Activated T-cell treated with anti-CD3 and anti-CD28 coated beads for 4 hours (primary cell): Measurements from ENCODE around the gene ITGAE.
A peak's percentile ranks its signal among the peaks of the same experiment; 100 is the strongest.
"Not testable (repeated sequence)": the region's sequence is repeated elsewhere in the genome, so short reads cannot be mapped to it uniquely, and the experiment has no call there.

Experiments used
- DNase-seq: peaks from one replicate; pipeline ENCODE4 v3.0.0-alpha.2; 2020

ITGAE gene

GRCh38 chr17:3755335-3756030, 45.5 kb downstream of the ITGAE start:
- no peak for DNase-seq

GRCh38 chr17:3754458-3755334, 46.3 kb downstream of the ITGAE start:
- peak; percentile 59 for DNase-seq

- DNase-seq = no peak
Measured at GRCh38 chr17:3754066-3754457, 46.9 kb downstream of the ITGAE start.

GRCh38 chr17:3753624-3754023, 47.4 kb downstream of the ITGAE start:
- DNase-seq = no peak

DNA sequence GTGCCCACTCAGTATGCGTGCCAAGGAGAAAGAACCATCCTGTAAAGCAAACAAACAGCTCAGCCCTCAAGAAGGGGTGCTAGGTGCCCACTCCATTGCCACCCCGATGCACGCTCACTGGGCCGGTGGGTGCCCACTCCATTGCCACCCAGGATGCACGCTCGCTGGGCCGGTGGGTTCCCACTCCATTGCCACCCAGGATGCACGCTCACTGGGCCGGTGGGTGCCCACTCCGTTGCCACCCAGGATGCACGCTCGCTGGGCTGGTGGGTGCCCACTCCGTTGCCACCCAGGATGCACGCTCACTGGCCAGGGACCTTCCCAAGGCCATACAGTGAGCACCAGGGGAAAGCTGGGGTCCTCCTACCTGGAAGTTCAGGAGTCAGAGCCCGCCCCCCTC, 49.2 kb downstream of the ITGAE start:
- no peak for DNase-seq

GRCh38 chr17:3750926-3751325, 50.1 kb downstream of the ITGAE start:
- DNase-seq = no peak

- DNase-seq = no peak
Measured at GRCh38 chr17:3750296-3750695, 50.7 kb downstream of the ITGAE start.

DNA sequence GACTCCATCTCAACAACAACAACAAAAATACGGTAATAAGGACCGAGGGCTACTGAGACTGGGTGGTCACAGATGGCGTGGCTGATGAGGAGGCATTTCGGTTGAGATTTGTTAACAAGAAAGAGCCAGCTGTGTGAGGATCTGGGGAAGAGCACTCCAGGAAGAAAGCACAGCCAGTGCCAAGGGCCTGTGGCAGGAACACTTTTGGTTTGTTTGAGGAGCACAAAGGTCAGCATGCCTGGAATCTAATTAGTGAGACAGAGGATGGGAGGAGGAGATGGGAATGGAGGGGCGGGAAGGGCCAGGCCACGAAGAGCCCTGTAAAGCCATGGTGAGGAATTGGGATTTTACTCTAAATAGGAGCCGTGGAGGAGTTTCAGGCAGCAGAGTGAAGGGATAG, 52.4 kb downstream of the ITGAE start:
- no peak for DNase-seq

GRCh38 chr17:3747805-3748204, 53.2 kb downstream of the ITGAE start:
- DNase-seq = no peak

DNA sequence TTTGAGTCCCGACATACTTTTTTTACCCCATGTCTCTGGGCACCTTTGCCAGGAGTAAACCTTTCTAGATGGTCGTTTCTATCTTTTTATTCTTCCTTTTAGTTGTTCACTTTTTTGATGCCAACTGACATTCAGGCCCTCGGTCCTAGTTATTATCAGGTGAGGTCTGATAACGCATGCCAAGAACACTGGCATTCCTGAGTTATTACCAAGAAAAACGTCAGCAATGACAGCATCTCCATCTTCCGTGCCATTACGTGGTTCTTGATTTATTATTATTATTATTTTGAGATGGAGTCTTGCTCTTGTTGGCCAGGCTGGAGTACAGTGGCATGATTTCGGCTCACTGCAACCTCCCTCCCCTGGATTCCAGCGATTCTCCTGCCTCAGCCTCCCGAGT, 55.9 kb downstream of the ITGAE start:
- no peak for DNase-seq

DNA sequence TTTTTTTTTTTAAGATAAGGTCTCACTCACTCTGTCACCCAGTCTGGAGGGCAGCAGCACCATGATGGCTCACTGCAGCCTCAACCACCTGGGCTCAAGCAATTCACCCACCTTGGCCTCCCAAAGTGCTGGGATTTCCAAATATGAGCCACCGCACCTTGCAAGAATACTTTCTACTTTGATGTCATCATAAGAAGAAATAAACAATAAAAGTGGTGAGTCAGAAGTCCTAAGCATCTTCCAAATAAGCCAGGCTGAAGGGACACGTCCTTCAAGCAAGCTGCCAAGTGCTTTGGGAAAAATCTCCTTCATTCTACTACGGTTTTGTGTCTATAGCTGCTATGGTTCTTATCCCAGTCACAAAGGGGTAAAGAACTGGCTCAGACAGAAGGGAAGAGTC, 57.0 kb downstream of the ITGAE start:
- no peak for DNase-seq

GRCh38 chr17:3740611-3741073, 60.3 kb downstream of the ITGAE start:
- DNase-seq = no peak

DNA sequence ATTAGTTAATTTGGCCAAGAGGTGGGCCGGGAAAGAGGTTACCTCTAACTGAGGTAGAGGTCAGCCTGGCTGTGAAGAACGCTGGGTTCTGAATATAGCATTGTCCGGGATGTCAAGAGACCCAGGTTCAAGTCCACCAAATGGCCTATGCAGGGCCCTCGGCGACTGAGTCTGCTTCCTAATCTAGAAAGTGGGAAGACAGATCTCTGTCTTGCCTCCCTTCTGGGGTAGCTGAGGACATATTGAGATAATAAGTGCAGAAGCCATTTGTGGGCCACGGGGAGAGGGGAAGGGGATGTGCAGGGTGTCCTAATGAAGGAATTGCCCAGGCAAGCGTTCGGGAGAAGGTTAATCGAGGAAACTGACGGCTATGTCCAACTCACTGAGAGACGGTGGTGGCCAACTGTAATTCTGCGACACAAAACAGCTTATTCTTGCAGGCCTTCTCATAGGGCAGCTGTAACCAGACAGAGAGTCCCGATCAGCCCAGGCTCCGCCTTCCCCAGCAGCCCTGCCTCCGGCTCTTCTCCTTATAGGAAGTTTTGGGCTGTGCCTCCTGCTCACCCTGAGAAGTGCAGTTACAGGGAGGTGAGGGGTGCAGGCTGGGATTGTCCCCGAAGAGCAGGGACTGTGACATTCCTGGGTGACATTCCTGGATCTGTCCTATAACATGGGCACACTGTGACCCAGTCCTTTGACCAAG, 61.4 kb downstream of the ITGAE start:
- no peak for DNase-seq

GRCh38 chr17:3738562-3739295, 62.3 kb downstream of the ITGAE start:
- peak; percentile 69 for DNase-seq

DNA sequence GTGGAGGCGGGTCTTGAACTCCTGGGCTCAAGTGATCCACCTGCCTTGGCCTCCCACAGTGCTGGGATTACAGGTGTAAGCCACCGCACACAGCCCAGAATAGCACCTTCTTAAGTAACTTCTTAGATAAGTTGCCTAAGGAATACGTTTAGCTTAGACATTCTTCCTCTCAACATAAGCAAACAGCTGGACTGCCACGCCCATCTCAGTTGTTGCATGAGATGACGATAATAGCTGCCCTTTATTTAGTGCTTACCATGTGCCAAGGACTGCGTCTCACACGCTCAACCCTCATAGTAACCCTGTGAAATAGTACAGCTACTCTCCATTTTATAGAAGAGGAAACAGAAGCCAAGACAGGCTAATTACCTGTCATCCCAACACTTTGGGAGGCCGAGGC, 65.5 kb downstream of the ITGAE start:
- no peak for DNase-seq

DNA sequence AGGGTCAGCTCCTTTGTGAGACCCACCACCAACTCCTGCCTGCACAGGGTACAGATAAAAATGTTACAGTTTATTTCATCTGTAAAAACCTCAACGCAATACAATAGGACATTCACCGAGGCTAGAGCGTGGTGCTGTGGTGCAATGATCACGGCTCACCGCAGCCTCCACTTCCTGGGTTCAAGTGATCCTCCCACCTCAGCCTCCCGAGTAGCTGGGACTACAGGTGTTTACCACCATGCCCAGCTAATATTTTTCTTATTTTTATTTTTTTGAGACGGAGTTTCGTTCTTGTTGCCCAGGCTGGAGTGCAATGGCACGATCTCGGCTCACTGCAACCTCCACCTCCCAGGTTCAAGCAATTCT, 66.1 kb downstream of the ITGAE start:
- not testable (repeated sequence) for DNase-seq

GRCh38 chr17:3732210-3732621, 68.8 kb downstream of the ITGAE start:
- no peak for DNase-seq

- DNase-seq = no peak
Measured at GRCh38 chr17:3730881-3731429, 70.0 kb downstream of the ITGAE start.

DNA sequence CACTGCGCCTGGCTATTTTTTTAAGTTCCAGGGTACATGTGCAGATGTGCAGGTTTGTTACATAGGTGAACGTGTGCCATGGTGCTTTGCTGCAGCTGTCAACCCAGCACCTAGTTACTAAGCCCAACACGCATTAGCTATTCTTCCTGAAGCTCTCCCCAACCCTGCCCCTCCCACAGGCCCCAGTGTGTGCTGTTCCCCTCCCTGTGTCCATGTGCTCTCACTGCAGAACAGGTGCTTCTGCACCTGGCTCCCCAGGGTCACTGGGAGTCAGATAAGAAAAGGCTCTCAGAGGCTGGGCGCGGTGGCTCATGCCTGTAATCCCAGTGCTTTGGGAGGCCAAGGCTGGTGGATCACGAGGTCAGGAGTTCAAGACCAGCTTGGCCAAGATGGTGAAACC, 71.1 kb downstream of the ITGAE start:
- DNase-seq = no peak

GRCh38 chr17:3728099-3728498, 72.9 kb downstream of the ITGAE start:
- not testable (repeated sequence) for DNase-seq

- DNase-seq = no peak
Measured at GRCh38 chr17:3727041-3727440, 73.9 kb downstream of the ITGAE start.

DNA sequence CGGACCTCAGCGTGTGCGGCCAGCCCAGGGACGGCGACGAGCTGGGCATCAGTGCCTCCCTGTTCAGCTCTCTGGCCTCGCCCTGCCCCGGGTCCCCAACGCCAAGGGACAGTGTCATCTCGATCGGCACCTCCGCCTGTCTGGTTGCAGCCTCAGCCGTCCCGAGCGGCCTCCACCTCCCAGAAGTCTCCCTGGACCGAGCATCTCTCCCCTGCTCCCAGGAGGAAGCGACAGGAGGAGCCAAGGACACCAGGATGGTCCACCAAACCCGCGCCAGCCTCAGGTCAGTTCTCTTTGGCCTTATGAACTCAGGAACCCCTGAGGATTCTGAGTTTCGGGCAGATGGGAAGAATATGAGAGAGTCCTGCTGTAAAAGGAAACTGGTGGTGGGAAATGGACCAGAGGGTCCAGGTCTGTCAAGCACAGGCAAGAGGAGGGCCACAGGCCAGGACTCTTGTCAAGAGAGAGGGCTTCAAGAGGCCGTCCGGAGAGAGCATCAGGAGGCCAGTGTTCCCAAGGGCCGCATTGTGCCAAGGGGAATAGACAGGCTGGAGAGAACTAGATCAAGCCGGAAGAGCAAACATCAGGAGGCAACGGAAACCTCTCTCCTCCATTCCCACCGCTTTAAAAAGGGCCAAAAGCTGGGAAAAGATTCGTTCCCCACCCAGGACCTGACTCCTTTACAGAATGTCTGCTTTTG, 76.5 kb downstream of the ITGAE start:
- no peak for DNase-seq
